Sigmoid colon (tissue), 7 donors: ENCODE data around the gene LPP. TPM values are rescaled to one million over a fixed set of nuclear protein-coding genes. Genes with fewer than 3 reads are reported as not detected.

Source experiments
- DNase-seq: peaks from one replicate; pipeline ENCODE4 v3.0.0-alpha.2; 2019
- H3K27ac ChIP-seq, 4 donors: fragments of 200-600 bp; sonication (generic); one replicate each; pipeline ENCODE4 v1.5.1; 2016 to 2019; ENCODE audit warnings: mild to moderate bottlenecking in 1 of 4
- H3K27me3 ChIP-seq, 3 donors: fragments of 200-600 bp; sonication (generic); one replicate each; pipeline ENCODE4 v1.5.1; 2019; ENCODE audit warnings: mild to moderate bottlenecking in 1 of 3
- H3K36me3 ChIP-seq, 4 donors: fragments of 200-600 bp; sonication (generic); one replicate each; pipeline ENCODE4 v1.5.1; 2016 to 2019
- H3K4me1 ChIP-seq, 4 donors: fragments of 200-600 bp; sonication (generic); one replicate each; pipeline ENCODE4 v1.5.1; 2017 to 2019
- H3K4me3 ChIP-seq, 4 donors: fragments of 200-600 bp; sonication (generic); one replicate each; pipeline ENCODE4 v1.5.1; 2017 to 2019; ENCODE audit warnings: mild to moderate bottlenecking in 2 of 4, moderate library complexity in 1 of 4
- H3K9me3 ChIP-seq, 4 donors: fragments of 200-600 bp in 3 of 4; sonication (generic) in 3 of 4; one replicate each; pipeline versions ENCODE4 v1.5.1 to v1.6.1; 2013 to 2019
- EP300 ChIP-seq, 4 donors: sonication (generic); formaldehyde crosslinking; IDR thresholded peaks; one replicate each; pipeline ENCODE4 v1.6.1; 2017; ENCODE audit warnings: antibody characterized with exemption in 4 of 4
- POLR2A ChIP-seq, 2 donors: fragments of 450-650 bp; IDR thresholded peaks; one replicate each; pipeline ENCODE4 v1.6.1; 2016; ENCODE audit warnings: antibody characterized with exemption in 2 of 2, mild to moderate bottlenecking in 2 of 2, moderate library complexity in 2 of 2
- POLR2AphosphoS5 ChIP-seq, 4 donors: sonication (generic); formaldehyde crosslinking; IDR thresholded peaks; one replicate each; pipeline ENCODE4 v1.6.1; 2017; ENCODE audit warnings: antibody characterized with exemption in 4 of 4
- WGBS, 2 donors: extraction: QIAGEN DNeasy Blood & Tissue Kit; methylation state at CpG; one replicate each; pipeline ENCODE4 v1.1.7; 2013; 5-methylcytosine and 5-hydroxymethylcytosine counted together
- intact Hi-C: fragments of 100-400 bp; cut with DNase I; formaldehyde crosslinking; loops from one replicate; pipeline ENCODE4 v1.15.1; 2023
- polyA plus RNA-seq, 3 donors: library from polyadenylated mRNA; stranded (reverse); fragments of 200-250 nt; gene quantifications; one replicate each; pipeline ENCODE4 v1.2.3, GENCODE V29; 2013
- total RNA-seq, 4 donors: library from RNA; depleted of rRNA; stranded (reverse); fragments of >200 nt; gene quantifications; one replicate each; pipeline ENCODE4 v1.1.0, GENCODE V29; 2016
- TF ChIP-seq, protein P1 (sequence below), 4 experiments: fragments of 450-650 bp in 3 of 4; fragments of 200-600 bp in 1 of 4; IDR thresholded peaks; one replicate each; pipeline ENCODE4 v1.5.1; 2016 to 2019; ENCODE audit warnings: antibody characterized with exemption in 4 of 4, mild to moderate bottlenecking in 3 of 4, moderate library complexity in 2 of 4
- donor health status: healthy with polysubstance abuse.
- donor health status: Bipolar disorder and iron deficiency.
- donor health status: healthy.

The LPP gene
- total and polyA plus RNA-seq, 7 donors = 5.3 to 1,773 (median 824) TPM

DNA sequence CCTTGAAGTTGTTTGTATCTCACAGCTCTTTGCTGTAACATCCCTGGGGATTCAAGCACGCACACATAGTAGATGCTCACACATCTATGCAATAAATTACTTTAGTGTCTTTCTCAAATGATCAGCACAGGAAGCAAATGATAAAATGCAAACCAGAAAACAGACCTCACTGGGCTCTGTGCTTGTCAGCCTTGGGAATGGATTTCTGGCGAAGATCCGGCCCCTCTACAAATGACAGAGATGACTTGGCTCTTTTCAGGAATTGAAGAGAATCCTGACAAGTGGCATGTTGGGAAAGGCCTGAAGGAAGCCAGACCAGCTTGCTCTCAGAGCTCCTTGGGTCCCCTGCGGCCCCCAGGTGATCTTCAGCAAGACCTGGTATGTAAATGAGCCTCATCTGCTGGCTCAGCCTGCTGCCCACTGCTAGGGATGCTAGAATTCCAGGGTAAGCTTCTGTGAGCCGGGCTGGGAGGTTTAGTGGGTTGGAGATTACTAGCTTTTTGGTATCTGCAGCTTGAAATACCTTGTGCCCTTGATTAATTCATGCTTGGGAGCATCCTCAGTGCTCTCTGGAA lies 54.1 kb downstream of the LPP start:
- Histone ChIP-seq H3K4me1 (peaks cover 0 to 85% (median 70%) of the 10 kb centered on the region in 4 donors), H3K9me3 (no peaks in the 10 kb centered on the region), H3K27ac (peak overlapping the region; percentile 84 to 97 (median 93)), H3K27me3 (no peaks in the 10 kb centered on the region), H3K36me3 (no peaks in the 10 kb centered on the region), H3K4me3 (no peak overlapping the region)
- intact Hi-C loops = no loop called here
- 85 to 91% methylated on average over 5 of the region's 5 CpGs for WGBS, 2 donors
- DNase-seq = no peak
- TF ChIP-seq POLR2AphosphoS5 (IDR thresholded peaks at IDR 0.05) (peak in 3 of 4 donors; percentile 30 to 67 (median 63)), EP300 (IDR thresholded peaks at IDR 0.05) (no peak), POLR2A (IDR thresholded peaks at IDR 0.05) (no peak)
- TF ChIP-seq, protein P1, sequence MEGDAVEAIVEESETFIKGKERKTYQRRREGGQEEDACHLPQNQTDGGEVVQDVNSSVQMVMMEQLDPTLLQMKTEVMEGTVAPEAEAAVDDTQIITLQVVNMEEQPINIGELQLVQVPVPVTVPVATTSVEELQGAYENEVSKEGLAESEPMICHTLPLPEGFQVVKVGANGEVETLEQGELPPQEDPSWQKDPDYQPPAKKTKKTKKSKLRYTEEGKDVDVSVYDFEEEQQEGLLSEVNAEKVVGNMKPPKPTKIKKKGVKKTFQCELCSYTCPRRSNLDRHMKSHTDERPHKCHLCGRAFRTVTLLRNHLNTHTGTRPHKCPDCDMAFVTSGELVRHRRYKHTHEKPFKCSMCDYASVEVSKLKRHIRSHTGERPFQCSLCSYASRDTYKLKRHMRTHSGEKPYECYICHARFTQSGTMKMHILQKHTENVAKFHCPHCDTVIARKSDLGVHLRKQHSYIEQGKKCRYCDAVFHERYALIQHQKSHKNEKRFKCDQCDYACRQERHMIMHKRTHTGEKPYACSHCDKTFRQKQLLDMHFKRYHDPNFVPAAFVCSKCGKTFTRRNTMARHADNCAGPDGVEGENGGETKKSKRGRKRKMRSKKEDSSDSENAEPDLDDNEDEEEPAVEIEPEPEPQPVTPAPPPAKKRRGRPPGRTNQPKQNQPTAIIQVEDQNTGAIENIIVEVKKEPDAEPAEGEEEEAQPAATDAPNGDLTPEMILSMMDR (IDR thresholded peaks at IDR 0.05) = no peak

DNA sequence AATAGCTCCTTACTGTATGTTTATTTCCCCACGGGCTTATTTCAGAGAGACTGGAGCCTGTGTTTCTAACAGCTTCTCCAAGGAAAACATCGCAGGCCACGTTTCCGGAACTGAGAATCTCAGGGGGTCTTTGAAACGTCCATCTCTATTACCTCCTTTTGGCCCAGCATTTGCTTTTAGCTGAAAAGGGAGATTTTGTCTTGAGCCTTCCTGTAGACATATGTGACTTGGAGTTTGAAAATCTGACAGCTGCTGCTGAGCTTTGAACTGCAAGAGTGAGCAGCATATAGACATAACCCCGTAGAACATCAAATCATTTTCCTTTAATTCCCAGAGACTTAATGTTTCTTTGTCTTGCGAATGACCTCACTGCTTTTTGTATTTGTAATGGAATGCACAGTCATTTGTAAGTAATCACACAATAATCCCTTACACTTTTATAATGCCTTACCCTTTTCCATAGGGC lies 54.6 kb downstream of the LPP start:
- TF ChIP-seq, protein P1 (IDR thresholded peaks at IDR 0.05) = no peak
- TF ChIP-seq POLR2A (IDR thresholded peaks at IDR 0.05) (no peak), POLR2AphosphoS5 (IDR thresholded peaks at IDR 0.05) (no peak), EP300 (IDR thresholded peaks at IDR 0.05) (no peak)
- no peak overlapping the region for H3K4me3 ChIP-seq
- H3K36me3 ChIP-seq = no peaks in the 10 kb centered on the region
- H3K9me3 ChIP-seq = no peaks in the 10 kb centered on the region
- H3K4me1 ChIP-seq = peaks cover 0 to 85% (median 70%) of the 10 kb centered on the region in 4 donors
- intact Hi-C loops = no loop called here
- 75 to 82% methylated on average over 7 of the region's 7 CpGs for WGBS, 2 donors
- DNase-seq = no peak
- H3K27ac ChIP-seq = peak overlapping the region; percentile 84 to 97 (median 93)
- no peaks in the 10 kb centered on the region for H3K27me3 ChIP-seq

DNA sequence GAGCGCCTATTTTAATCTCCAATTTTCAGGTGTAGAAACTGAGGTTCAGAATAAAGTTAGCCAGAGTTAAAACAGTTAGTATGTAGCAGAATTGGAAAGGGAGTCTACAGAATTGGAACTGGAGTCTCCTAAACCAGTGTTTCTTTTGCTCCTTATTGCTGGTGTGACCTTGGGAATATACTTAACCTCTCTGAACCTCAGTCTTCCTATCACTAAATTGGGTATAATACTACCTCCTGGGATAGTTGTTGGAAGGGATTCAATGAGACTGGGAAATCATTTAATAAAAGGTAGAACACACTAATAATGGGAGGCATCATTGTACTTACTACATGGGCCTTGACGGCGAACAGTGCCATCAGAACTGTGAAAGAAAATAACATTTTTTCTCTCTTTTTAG lies 55.1 kb downstream of the LPP start:
- intact Hi-C loops = no loop called here
- no peak overlapping the region for H3K4me3 ChIP-seq
- H3K27me3 ChIP-seq = no peaks in the 10 kb centered on the region
- peaks cover 0 to 80% (median 66%) of the 10 kb centered on the region in 4 donors for H3K4me1 ChIP-seq
- no peaks in the 10 kb centered on the region for H3K36me3 ChIP-seq
- TF ChIP-seq POLR2AphosphoS5 (IDR thresholded peaks at IDR 0.05) = no peak
- TF ChIP-seq EP300 (IDR thresholded peaks at IDR 0.05) = no peak
- no peak for TF ChIP-seq POLR2A (IDR thresholded peaks at IDR 0.05)
- H3K9me3 ChIP-seq = no peaks in the 10 kb centered on the region
- H3K27ac ChIP-seq = peak overlapping the region; percentile 84 to 97 (median 93)
- DNase-seq = no peak
- WGBS, 2 donors = 79 to 89% methylated on average over 3 of the region's 3 CpGs

DNA sequence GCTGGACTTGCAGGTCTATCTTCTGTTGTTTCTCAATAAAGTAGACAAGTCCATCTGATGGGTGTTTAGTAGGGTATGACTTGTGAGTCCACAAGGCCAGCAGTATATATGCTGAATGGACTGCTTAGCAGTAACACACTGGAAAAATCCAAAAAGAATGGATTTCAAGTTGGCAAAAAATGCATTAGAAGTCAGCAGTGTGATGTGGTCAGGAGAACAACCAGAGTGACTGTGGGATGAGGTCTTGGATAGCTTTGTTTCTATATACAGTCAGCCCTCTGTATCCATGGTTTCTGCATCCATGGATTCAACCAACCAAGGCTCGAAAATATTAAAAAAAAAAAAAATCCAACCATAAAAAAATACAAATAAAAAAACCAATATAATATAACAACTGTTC lies 55.8 kb downstream of the LPP start:
- Histone ChIP-seq H3K27ac (peak overlapping the region; percentile 84 to 97 (median 93)), H3K9me3 (no peaks in the 10 kb centered on the region), H3K36me3 (peaks cover 0 to 7% (median 0%) of the 10 kb centered on the region in 4 donors), H3K4me1 (peaks cover 0 to 74% (median 59%) of the 10 kb centered on the region in 4 donors), H3K4me3 (no peak overlapping the region), H3K27me3 (no peaks in the 10 kb centered on the region)
- 76 to 90% methylated on average over 1 of the region's 1 CpG for WGBS, 2 donors
- intact Hi-C loops = loop anchor here (5.0 kb wide), 2 partner anchors 32 to 157 kb away; no protein-coding TSS in a partner anchor
- TF ChIP-seq POLR2AphosphoS5 (IDR thresholded peaks at IDR 0.05) = no peak
- no peak for TF ChIP-seq EP300 (IDR thresholded peaks at IDR 0.05)
- no peak for TF ChIP-seq POLR2A (IDR thresholded peaks at IDR 0.05)
- TF ChIP-seq, protein P1 (IDR thresholded peaks at IDR 0.05) = no peak
- DNase-seq = no peak

DNA sequence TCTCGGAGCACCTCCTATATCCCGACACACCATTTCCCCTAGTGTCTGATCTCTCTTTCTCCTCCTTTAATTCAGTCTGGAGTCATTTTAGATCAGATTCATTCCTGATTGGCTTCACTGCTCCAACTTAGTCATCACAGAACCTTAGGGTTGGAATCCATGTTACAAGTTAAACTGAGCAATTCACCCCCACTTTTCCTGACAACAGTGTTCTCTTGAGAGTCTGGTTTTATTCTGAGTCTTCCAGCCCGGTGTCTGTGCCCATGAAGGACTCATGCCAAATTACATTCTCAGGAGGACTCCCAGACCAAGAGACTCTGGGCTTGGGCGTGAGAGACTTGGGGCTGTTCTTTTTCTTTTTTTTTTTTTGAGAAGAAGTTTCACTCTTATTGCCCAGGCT lies 57.5 kb downstream of the LPP start:
- peaks cover 0 to 70% (median 55%) of the 10 kb centered on the region in 4 donors for H3K4me1 ChIP-seq
- WGBS, 2 donors = 88% methylated on average over 4 of the region's 4 CpGs
- no peaks in the 10 kb centered on the region for H3K9me3 ChIP-seq
- intact Hi-C loops = loop anchor here (5.0 kb wide), 2 partner anchors 34 to 159 kb away; no protein-coding TSS in a partner anchor
- peak overlapping the region; percentile 84 to 97 (median 93) for H3K27ac ChIP-seq
- H3K4me3 ChIP-seq = peak overlapping the region in 1 of 4 donors; percentile 17
- TF ChIP-seq EP300 (IDR thresholded peaks at IDR 0.05) (peak in 2 of 4 donors; percentile 19 to 24), POLR2AphosphoS5 (IDR thresholded peaks at IDR 0.05) (peak in 3 of 4 donors; percentile 10 to 70 (median 68))
- TF ChIP-seq, protein P1 (IDR thresholded peaks at IDR 0.05) = no peak
- DNase-seq = peak; percentile 83
- H3K27me3 ChIP-seq = no peaks in the 10 kb centered on the region
- H3K36me3 ChIP-seq = peaks cover 0 to 10% (median 0%) of the 10 kb centered on the region in 4 donors
